Measurements from ENCODE around the gene ABLIM2. TPM values are rescaled to one million over a fixed set of nuclear protein-coding genes. Genes with fewer than 3 reads are reported as not detected.

Gene ABLIM2
- total RNA-seq, 1 experiment from 2014 or later: 1.0 TPM

- peaks cover 38% of the 10 kb centered on the region for H3K27me3 Mint-ChIP-seq (ENCODE audit: low read depth)
Measured at GRCh38 chr4:8164687-8165086, 6.1 kb upstream of the ABLIM2 start.

More at GRCh38 chr4:8164687-8165086, 6.1 kb upstream of the ABLIM2 start:
- Mint-ChIP-seq H3K36me3 (ENCODE audit: insufficient read depth in 1 of 3, low read depth in 3 of 3) (peaks cover 0 to 5% (median 4%) of the 10 kb centered on the region in 3 experiments; a peak in 2 of 7 replicates), H3K4me1 (peaks cover 2% of the 10 kb centered on the region in 2 experiments; a peak in 3 of 4 replicates), H3K27ac (no peak overlapping the region; a peak in 1 of 7 replicates), H3K4me3 (no peak overlapping the region; a peak in 1 of 5 replicates), H3K9me3 (peaks cover 13 to 17% of the 10 kb centered on the region in 2 experiments)
- no peak overlapping the region for H3K23ac ChIP-seq (ENCODE audit: insufficient read length, low read depth, low read length)
- no peak overlapping the region for H2BK20ac ChIP-seq (ENCODE audit: low read depth, low read length, poor library complexity, severe bottlenecking)
- no peak overlapping the region for H2AK5ac ChIP-seq (ENCODE audit: insufficient read length, low read length)
- H4K5ac ChIP-seq (ENCODE audit: insufficient read length, low read depth, low read length): no peak overlapping the region
- no peaks in the 10 kb centered on the region for H3K79me1 ChIP-seq (ENCODE audit: insufficient read depth, low read depth, low read length, poor library complexity, severe bottlenecking)
- H2BK120ac ChIP-seq (ENCODE audit: low read depth, low read length, poor library complexity, severe bottlenecking): no peak overlapping the region
- no peaks in the 10 kb centered on the region for H3K23me2 ChIP-seq (ENCODE audit: insufficient read length, low read depth, low read length, poor library complexity, severe bottlenecking)
- H2AFZ ChIP-seq (ENCODE audit: low read length): no peak overlapping the region
- H3K56ac ChIP-seq (ENCODE audit: insufficient read length, low read depth, low read length): no peak overlapping the region
- no peaks in the 10 kb centered on the region for H3K79me2 ChIP-seq (ENCODE audit: insufficient read depth, low read length)
- no peak overlapping the region for H3K27ac ChIP-seq (ENCODE audit: insufficient read length, low read depth, low read length)
- H3K27me3 ChIP-seq (ENCODE audit: insufficient read depth, low read length): no peaks in the 10 kb centered on the region
- no peak overlapping the region for H2BK12ac ChIP-seq (ENCODE audit: insufficient read length, low read depth, low read length)
- peaks cover 5% of the 10 kb centered on the region for H3K9me3 ChIP-seq (ENCODE audit: control insufficient read depth, low read depth, low read length)
- no CpG with 5 or more reads among the region's 10 CpGs for WGBS (ENCODE audit: extremely low coverage, insufficient read length, low lambda C conversion rate)
- no peak overlapping the region for H3K4me2 ChIP-seq (ENCODE audit: insufficient read depth, insufficient read length, low read length)
- H3T11ph ChIP-seq (ENCODE audit: low read length): no peak overlapping the region
- no peak overlapping the region for H3K14ac ChIP-seq (ENCODE audit: insufficient read depth, low read length)
- H4K8ac ChIP-seq (replicated peaks; ENCODE audit: insufficient read length, low read depth, low read length): no peak overlapping the region
- no peak for DNase-seq
- no peak overlapping the region for H3K18ac ChIP-seq (ENCODE audit: insufficient read length, low read depth, low read length)
- H3K9ac ChIP-seq (ENCODE audit: extremely low read depth, insufficient read length, low read length): no peak overlapping the region
- H2BK15ac ChIP-seq (ENCODE audit: low read depth, low read length): no peak overlapping the region
- no peaks in the 10 kb centered on the region for H4K20me1 ChIP-seq (ENCODE audit: control insufficient read depth, insufficient read depth, insufficient read length)
- H3K4me1 ChIP-seq (ENCODE audit: insufficient read depth, low read length): no peaks in the 10 kb centered on the region
- H4K91ac ChIP-seq (ENCODE audit: insufficient read length, low read depth, low read length): no peak overlapping the region
- H2BK5ac ChIP-seq (ENCODE audit: insufficient read length, low read length): no peak overlapping the region
- no peak overlapping the region for H3K4ac ChIP-seq (ENCODE audit: low read depth, low read length)
- no peak for TF ChIP-seq CTCF (conservative IDR thresholded peaks at IDR 0.05)
